Endothelial cell of umbilical vein (primary cell): ENCODE measurements around the gene SIM1. TPM values are rescaled to one million over a fixed set of nuclear protein-coding genes. Genes with fewer than 3 reads are reported as not detected.

Source experiments
- BruUV-seq: library from RNA; stranded (reverse); fragments of 400-500 nt; replicated peaks from 2 replicates; lab custom pipeline; 2021; lab: Mats Ljungman, UMichigan
- CTCF ChIA-PET: fragments of 300-600, 350-600 bp; sonication (Branson Sonifier 250); formaldehyde crosslinking; loops from one replicate; lab custom pipeline; 2021; ENCODE audit warnings: antibody characterized with exemption, inconsistent platforms; lab: Charles Lee
- POLR2A ChIA-PET: fragments of 300-600, 350-600 bp; sonication (Branson Sonifier 250); formaldehyde crosslinking; loops from one replicate; lab custom pipeline; 2021; ENCODE audit warnings: antibody characterized with exemption, inconsistent platforms; lab: Charles Lee
- DNase-seq: peaks from one replicate; pipeline ENCODE4 v3.0.0-alpha.2; 2011; ENCODE audit warnings: low read depth, low spot score
- FAIRE-seq: peaks from 2 replicates; lab custom pipeline; 2011; peaks lifted over from hg19 to GRCh38; lab: Jason Lieb, UNC
- H2AFZ ChIP-seq: 2 replicates; pipeline ENCODE4 v1.6.0; 2012; ENCODE audit warnings: low read depth, low read length, control low read depth, inconsistent platforms
- H3K27ac ChIP-seq: 2 replicates; pipeline ENCODE4 v1.5.1; 2011; ENCODE audit warnings: low read depth, mild to moderate bottlenecking, control low read depth, low read length, moderate library complexity; ENCODE audit not compliant: insufficient read depth
- H3K27me3 ChIP-seq, 2 experiments: 2 replicates each; pipeline versions ENCODE4 v1.6.0 to v1.6.1; 2011; ENCODE audit warnings: low read length in 2 of 2, mixed read lengths in 1 of 2; ENCODE audit not compliant: control insufficient read depth in 2 of 2, insufficient read depth in 2 of 2
- H3K36me3 ChIP-seq, 2 experiments: 2 replicates in 1 of 2; 3 replicates in 1 of 2; pipeline ENCODE4 v1.5.1; 2011; ENCODE audit warnings: low read length in 2 of 2, mild to moderate bottlenecking in 1 of 2, moderate library complexity in 1 of 2; ENCODE audit not compliant: control insufficient read depth in 2 of 2, insufficient read depth in 2 of 2; ENCODE audit errors: extremely low read depth in 1 of 2
- H3K4me1 ChIP-seq: 3 replicates; pipeline ENCODE4 v1.5.1; 2011; ENCODE audit warnings: mild to moderate bottlenecking, low read length; ENCODE audit not compliant: control insufficient read depth, insufficient read depth; ENCODE audit errors: extremely low read depth
- H3K4me2 ChIP-seq: 2 replicates; pipeline ENCODE4 v1.6.1; 2011; ENCODE audit warnings: low read length, control low read depth, mixed read lengths; ENCODE audit not compliant: insufficient read depth
- H3K4me3 ChIP-seq, 3 experiments: fragments of 200-600 bp in 1 of 3; sonication (generic), shearing (Covaris generic) in 1 of 3; replicated peaks in 1 of 3; 2 replicates each; pipeline ENCODE4 v1.5.1; 2011 to 2016; ENCODE audit warnings: control low read depth in 3 of 3, low read length in 3 of 3, mild to moderate bottlenecking in 2 of 3, inconsistent platforms in 1 of 3, low read depth in 1 of 3, moderate library complexity in 1 of 3; ENCODE audit not compliant: insufficient read depth in 1 of 3
- H3K79me2 ChIP-seq: 2 replicates; pipeline ENCODE4 v1.6.0; 2012; ENCODE audit warnings: low read length, inconsistent platforms; ENCODE audit not compliant: control insufficient read depth, insufficient read depth
- H3K9ac ChIP-seq: replicated peaks from 2 replicates; pipeline ENCODE3; 2011; ENCODE audit warnings: low read length, control low read depth; ENCODE audit not compliant: insufficient read depth; ENCODE audit errors: extremely low read depth
- H3K9me1 ChIP-seq: replicated peaks from 3 replicates; pipeline ENCODE4 v1.6.0; 2011; ENCODE audit warnings: mild to moderate bottlenecking, low read length; ENCODE audit not compliant: control insufficient read depth, insufficient read depth; ENCODE audit errors: extremely low read depth
- H3K9me3 ChIP-seq: replicated peaks from 2 replicates; pipeline ENCODE4 v1.5.1; 2012; ENCODE audit warnings: low read length, inconsistent platforms; ENCODE audit not compliant: control insufficient read depth, insufficient read depth
- H4K20me1 ChIP-seq: replicated peaks from 2 replicates; pipeline ENCODE3; 2011; ENCODE audit warnings: mild to moderate bottlenecking, low read length; ENCODE audit not compliant: control insufficient read depth, insufficient read depth; ENCODE audit errors: extremely low read depth
- CTCF ChIP-seq, 2 donors: IDR thresholded peaks; 1 replicate in 1 of 2; 2 replicates in 1 of 2; pipeline ENCODE4 v1.5.1; 2011; ENCODE audit warnings: low read length in 2 of 2, mild to moderate bottlenecking in 2 of 2, moderate library complexity in 2 of 2, control low read depth in 1 of 2, inconsistent platforms in 1 of 2, low read depth in 1 of 2; ENCODE audit not compliant: insufficient read depth in 1 of 2; ENCODE audit errors: extremely low read depth in 1 of 2
- EZH2 ChIP-seq: IDR thresholded peaks from 2 replicates; pipeline ENCODE4 v1.6.1; 2012; ENCODE audit warnings: borderline replicate concordance, low read depth, mild to moderate bottlenecking, moderate library complexity, low read length, inconsistent platforms; ENCODE audit not compliant: severe bottlenecking
- FOS ChIP-seq: IDR thresholded peaks from 2 replicates; pipeline ENCODE4 v1.6.1; 2011; ENCODE audit warnings: mild to moderate bottlenecking, low read length, moderate library complexity, borderline replicate concordance; ENCODE audit not compliant: insufficient read depth
- GATA2 ChIP-seq: IDR thresholded peaks from 2 replicates; pipeline ENCODE4 v1.7.0; 2011; ENCODE audit warnings: low read depth, mild to moderate bottlenecking, moderate library complexity, mixed read lengths, low read length; ENCODE audit not compliant: insufficient read length, insufficient read depth
- JUN ChIP-seq: IDR thresholded peaks from 2 replicates; pipeline ENCODE4 v1.6.1; 2011; ENCODE audit warnings: borderline replicate concordance, low read depth; ENCODE audit not compliant: insufficient read length, insufficient read depth
- MAX ChIP-seq: IDR thresholded peaks from 2 replicates; pipeline ENCODE4 v1.6.1; 2011; ENCODE audit not compliant: insufficient read depth, insufficient read length
- MYC ChIP-seq: IDR thresholded peaks from one replicate; pipeline ENCODE4 v1.6.1; 2011; ENCODE audit warnings: mild to moderate bottlenecking, low read depth, low read length
- POLR2A ChIP-seq: IDR thresholded peaks from 2 replicates; pipeline ENCODE4 v1.6.1; 2012; ENCODE audit warnings: low read depth, mild to moderate bottlenecking, control low read depth, low read length
- POLR2AphosphoS5 ChIP-seq: IDR thresholded peaks from 2 replicates; pipeline ENCODE4 v1.6.1; 2012; ENCODE audit warnings: low read depth, mild to moderate bottlenecking, control low read depth, low read length, moderate library complexity; ENCODE audit not compliant: insufficient read depth
- dilution Hi-C: fragments of 300-500 bp; cut with MboI; formaldehyde crosslinking; loops from one replicate; pipeline ENCODE4 v1.15.0; 2019; ENCODE audit warnings: low sequenced_read_pairs; ENCODE audit not compliant: extremely low pct_ligation_motif_present
- intact Hi-C: fragments of 100-400 bp; cut with micrococcal nuclease; formaldehyde crosslinking; loops from one replicate; pipeline ENCODE4 v1.10.0; 2022
- polyA plus RNA-seq, 4 experiments: library from polyadenylated mRNA; depleted of rRNA in 3 of 4; stranded (reverse) in 3 of 4; unstranded in 1 of 4; fragments of >200 nt; gene quantifications; 2 replicates each; pipeline versions ENCODE4 v1.2.1 to v1.2.3, GENCODE V29; 2011 to 2012; ENCODE audit warnings: missing spikeins in 1 of 4
- total RNA-seq: library from RNA; stranded (reverse); gene quantifications from 2 replicates; pipeline ENCODE4 v1.2.3, GENCODE V29; 2021

SIM1 gene
- total and polyA plus RNA-seq, 2 donors (not counting 3 experiments of a cell fraction or from before 2014, with no cell fraction given): 0.14 to 0.29 TPM

GRCh38 chr6:100458841-100459591, 5.7 kb downstream of the SIM1 start:
- intact Hi-C loops (loop anchor here (5.0 kb wide), 2 partner anchors 107 to 533 kb away; no protein-coding TSS in a partner anchor), dilution Hi-C loops (loop anchor here (25.0 kb wide), 1 partner anchor 347 kb away; no protein-coding TSS in a partner anchor)
- no TSS peak for BruUV-seq
- no peaks in the 10 kb centered on the region for H3K36me3 ChIP-seq
- peaks cover 16% of the 10 kb centered on the region for H3K4me1 ChIP-seq
- H4K20me1 ChIP-seq: no peaks in the 10 kb centered on the region
- CTCF ChIA-PET: interaction anchor here (2.4 to 4.8 kb wide), 6 partner anchors 202 to 343 kb away, joined by 10 to 72 read pairs (median 24); no protein-coding TSS in a partner anchor
- no peaks in the 10 kb centered on the region for H3K9me1 ChIP-seq
- no peak overlapping the region for H3K4me2 ChIP-seq
- POLR2A ChIA-PET: no interaction called here
- TF ChIP-seq POLR2A: no peak
- TF ChIP-seq JUN: no peak
- no peak for TF ChIP-seq MYC
- no peak for TF ChIP-seq EZH2
- no peaks in the 10 kb centered on the region for H3K79me2 ChIP-seq
- H3K9me3 ChIP-seq: no peaks in the 10 kb centered on the region
- DNase-seq: no peak
- FAIRE-seq: no peak
- H2AFZ ChIP-seq: no peak overlapping the region
- H3K9ac ChIP-seq: no peak overlapping the region
- H3K27me3 ChIP-seq: peaks cover 84 to 100% of the 10 kb centered on the region in 2 experiments
- H3K4me3 ChIP-seq: no peak overlapping the region
- H3K27ac ChIP-seq: no peak overlapping the region

GRCh38 chr6:100457311-100457990, 7.3 kb downstream of the SIM1 start:
- Histone ChIP-seq H3K9ac (no peak overlapping the region), H3K36me3 (no peaks in the 10 kb centered on the region), H3K9me1 (no peaks in the 10 kb centered on the region), H3K79me2 (no peaks in the 10 kb centered on the region), H3K27me3 (peaks cover 84 to 100% of the 10 kb centered on the region in 2 experiments), H2AFZ (no peak overlapping the region), H3K4me3 (no peak overlapping the region), H3K9me3 (no peaks in the 10 kb centered on the region), H3K27ac (no peak overlapping the region), H3K4me2 (no peak overlapping the region), H3K4me1 (peaks cover 12% of the 10 kb centered on the region), H4K20me1 (no peaks in the 10 kb centered on the region)
- no TSS peak for BruUV-seq
- intact Hi-C loops (loop anchor here (5.0 kb wide), 2 partner anchors 105 to 535 kb away; no protein-coding TSS in a partner anchor), dilution Hi-C loops (loop anchor here (25.0 kb wide), 1 partner anchor 345 kb away; no protein-coding TSS in a partner anchor)
- CTCF ChIA-PET: interaction anchor here (1.2 kb wide), 1 partner anchor 340 kb away, joined by 4 read pairs; no protein-coding TSS in a partner anchor
- POLR2A ChIA-PET: no interaction called here
- no peak for DNase-seq
- TF ChIP-seq MAX (no peak), CTCF (IDR thresholded peaks at IDR 0.05; ENCODE audit: extremely low read depth in 1 of 2, insufficient read depth in 1 of 2, low read depth in 1 of 2, low read length in 2 of 2) (no peak), JUN (no peak), EZH2 (peak; percentile 94), GATA2 (no peak), POLR2A (no peak), FOS (no peak), POLR2AphosphoS5 (no peak)
- no peak for FAIRE-seq
